OCI-LY3 (cell line): ENCODE results near the gene CCDC154.

ENCODE experiments used
- H2AFZ ChIP-seq: fragments of 200-600, 300-600 bp; shearing (Covaris generic); 2 replicates; pipeline ENCODE4 v1.6.0; 2014; ENCODE audit warnings: antibody characterized with exemption, low read depth, low read length
- H3K27ac ChIP-seq: fragments of 200-600, 300-600 bp; sonication (generic); 2 replicates; pipeline ENCODE4 v1.5.1; 2014; ENCODE audit warnings: mild to moderate bottlenecking, low read length, moderate library complexity, mixed read lengths
- H3K27me3 ChIP-seq: fragments of 200-600, 300-600 bp; sonication (generic); 2 replicates; pipeline ENCODE4 v1.6.1; 2014; ENCODE audit warnings: low read depth, low read length, mixed read lengths
- H3K36me3 ChIP-seq: fragments of 200-600, 300-600 bp; sonication (generic); replicated peaks from 2 replicates; pipeline ENCODE3; 2014; ENCODE audit warnings: low read depth, low read length, mixed read lengths
- H3K4me1 ChIP-seq: fragments of 300-600, 200-600 bp; sonication (generic); 2 replicates; pipeline ENCODE4 v1.6.1; 2014; ENCODE audit warnings: low read length, mixed read lengths
- H3K4me2 ChIP-seq: fragments of 200-600, 300-600 bp; sonication (generic); 2 replicates; pipeline ENCODE4 v1.6.1; 2014; ENCODE audit warnings: low read length, mixed read lengths
- H3K4me3 ChIP-seq: fragments of 300-600, 200-600 bp; sonication (generic); 2 replicates; pipeline ENCODE4 v1.5.1; 2014; ENCODE audit warnings: antibody characterized with exemption, mild to moderate bottlenecking, low read length, moderate library complexity
- H3K79me2 ChIP-seq: fragments of 300-600, 200-600 bp; shearing (Covaris generic); 2 replicates; pipeline ENCODE4 v1.6.1; 2014; ENCODE audit warnings: mild to moderate bottlenecking, low read length, mixed read lengths
- H3K9ac ChIP-seq: fragments of 300-600, 200-600 bp; shearing (Covaris generic); 2 replicates; pipeline ENCODE4 v1.6.0; 2014; ENCODE audit warnings: mild to moderate bottlenecking, low read length, moderate library complexity
- H3K9me3 ChIP-seq: fragments of 200-600, 300-600 bp; shearing (Covaris generic); 2 replicates; pipeline ENCODE4 v1.6.1; 2014; ENCODE audit warnings: low read length, mixed read lengths; ENCODE audit not compliant: insufficient read depth
- H4K20me1 ChIP-seq: fragments of 200-600, 300-600 bp; sonication (generic); 2 replicates; pipeline ENCODE4 v1.6.1; 2016; ENCODE audit warnings: low read length, mixed read lengths; ENCODE audit not compliant: insufficient read depth
- CTCF ChIP-seq: fragments of 200-600, 300-600 bp; sonication (generic); IDR thresholded peaks from 2 replicates; pipeline ENCODE4 v1.5.1; 2014; ENCODE audit warnings: antibody characterized with exemption, low read length, low read depth
- EZH2phosphoT487 ChIP-seq: fragments of 200-600 bp; shearing (Covaris generic); IDR thresholded peaks from 2 replicates; pipeline ENCODE4 v1.6.1; 2018; ENCODE audit warnings: antibody characterized with exemption, mixed run types, low read depth

CCDC154 gene

GRCh38 chr16:1448536-1449116 lies 4.3 kb upstream of the CCDC154 start:
- H3K4me1 ChIP-seq: no peaks in the 10 kb centered on the region
- H3K36me3 ChIP-seq: no peaks in the 10 kb centered on the region
- H4K20me1 ChIP-seq: no peaks in the 10 kb centered on the region
- H3K4me3 ChIP-seq: no peak overlapping the region
- no peak overlapping the region for H3K9ac ChIP-seq
- no peak overlapping the region for H2AFZ ChIP-seq
- no peaks in the 10 kb centered on the region for H3K27me3 ChIP-seq
- H3K9me3 ChIP-seq: no peaks in the 10 kb centered on the region
- H3K4me2 ChIP-seq: no peak overlapping the region
- no peak for TF ChIP-seq EZH2phosphoT487
- TF ChIP-seq CTCF: no peak
- H3K79me2 ChIP-seq: no peaks in the 10 kb centered on the region
- no peak overlapping the region for H3K27ac ChIP-seq

- Histone ChIP-seq H3K27me3 (no peaks in the 10 kb centered on the region), H4K20me1 (no peaks in the 10 kb centered on the region), H3K27ac (no peak overlapping the region), H3K36me3 (no peaks in the 10 kb centered on the region), H3K79me2 (no peaks in the 10 kb centered on the region), H3K9me3 (no peaks in the 10 kb centered on the region), H3K4me3 (no peak overlapping the region), H2AFZ (no peak overlapping the region), H3K4me2 (no peak overlapping the region), H3K4me1 (no peaks in the 10 kb centered on the region), H3K9ac (no peak overlapping the region)
- TF ChIP-seq EZH2phosphoT487 (no peak), CTCF (no peak)
Observed at GRCh38 chr16:1447965-1448364, 3.6 kb upstream of the CCDC154 start.

- Histone ChIP-seq H3K79me2 (no peaks in the 10 kb centered on the region), H3K4me3 (no peak overlapping the region), H2AFZ (no peak overlapping the region), H4K20me1 (no peaks in the 10 kb centered on the region), H3K9ac (no peak overlapping the region), H3K27me3 (no peaks in the 10 kb centered on the region), H3K9me3 (no peaks in the 10 kb centered on the region), H3K4me1 (no peaks in the 10 kb centered on the region), H3K27ac (no peak overlapping the region), H3K36me3 (no peaks in the 10 kb centered on the region), H3K4me2 (no peak overlapping the region)
- TF ChIP-seq EZH2phosphoT487 (no peak), CTCF (no peak)
Observed at GRCh38 chr16:1446296-1447080, 2.1 kb upstream of the CCDC154 start.

- no peak overlapping the region for H3K4me3 ChIP-seq
- no peak overlapping the region for H2AFZ ChIP-seq
- no peaks in the 10 kb centered on the region for H3K4me1 ChIP-seq
- H3K27ac ChIP-seq: no peak overlapping the region
- H3K36me3 ChIP-seq: no peaks in the 10 kb centered on the region
- H3K79me2 ChIP-seq: no peaks in the 10 kb centered on the region
- TF ChIP-seq EZH2phosphoT487: no peak
- H3K9ac ChIP-seq: no peak overlapping the region
- H3K4me2 ChIP-seq: no peak overlapping the region
- H3K9me3 ChIP-seq: no peaks in the 10 kb centered on the region
- no peaks in the 10 kb centered on the region for H4K20me1 ChIP-seq
- no peaks in the 10 kb centered on the region for H3K27me3 ChIP-seq
Observed at GRCh38 chr16:1445518-1446203, 1.3 kb upstream of the CCDC154 start.
